ENCODE measurements around the gene ARHGAP26. TPM values are rescaled to one million over a fixed set of nuclear protein-coding genes. Genes with fewer than 3 reads are reported as not detected.

Gene ARHGAP26
- total RNA-seq, 4 donors from 2014 or later, result 35.0 to 72.2 (median 44.0) TPM

DNA sequence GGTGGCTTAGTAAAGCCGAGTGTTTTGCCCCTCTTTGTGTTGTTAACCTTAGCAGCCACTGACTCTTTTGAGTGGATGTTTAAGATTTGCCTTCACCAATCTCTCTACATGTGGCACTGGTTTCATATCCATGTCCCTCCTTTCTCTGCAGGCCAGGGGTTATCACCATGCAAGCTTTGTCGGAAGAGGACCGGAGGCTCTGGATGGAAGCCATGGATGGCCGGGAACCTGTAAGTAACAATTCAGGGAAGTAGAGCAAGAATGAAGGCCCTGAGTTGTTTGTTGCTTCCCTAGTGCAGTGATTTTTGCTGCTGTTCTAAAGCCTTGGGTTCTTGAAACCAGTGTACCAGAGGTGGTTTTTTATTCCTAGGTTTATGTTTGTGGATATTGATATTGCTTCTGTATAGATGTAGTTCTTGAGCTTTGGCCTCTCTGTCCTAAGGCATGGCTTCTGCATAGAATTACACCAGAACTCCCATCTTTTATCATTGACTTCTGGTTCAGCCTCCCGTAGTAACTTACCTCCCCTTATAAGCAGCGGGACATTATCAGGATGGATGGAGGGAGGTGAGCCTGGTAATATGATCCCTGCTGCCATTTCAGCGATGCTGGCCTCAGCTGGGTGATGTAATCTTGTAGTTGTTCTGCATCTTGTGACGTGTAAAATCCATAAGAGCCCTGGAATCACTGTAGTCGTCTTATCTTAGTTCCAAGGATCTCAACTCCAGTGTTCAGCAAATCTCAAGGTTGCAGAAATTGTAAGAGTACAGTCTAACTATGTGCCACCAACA lies 161.9 kb downstream of the ARHGAP26 start:
- TF ChIP-seq, protein P1, sequence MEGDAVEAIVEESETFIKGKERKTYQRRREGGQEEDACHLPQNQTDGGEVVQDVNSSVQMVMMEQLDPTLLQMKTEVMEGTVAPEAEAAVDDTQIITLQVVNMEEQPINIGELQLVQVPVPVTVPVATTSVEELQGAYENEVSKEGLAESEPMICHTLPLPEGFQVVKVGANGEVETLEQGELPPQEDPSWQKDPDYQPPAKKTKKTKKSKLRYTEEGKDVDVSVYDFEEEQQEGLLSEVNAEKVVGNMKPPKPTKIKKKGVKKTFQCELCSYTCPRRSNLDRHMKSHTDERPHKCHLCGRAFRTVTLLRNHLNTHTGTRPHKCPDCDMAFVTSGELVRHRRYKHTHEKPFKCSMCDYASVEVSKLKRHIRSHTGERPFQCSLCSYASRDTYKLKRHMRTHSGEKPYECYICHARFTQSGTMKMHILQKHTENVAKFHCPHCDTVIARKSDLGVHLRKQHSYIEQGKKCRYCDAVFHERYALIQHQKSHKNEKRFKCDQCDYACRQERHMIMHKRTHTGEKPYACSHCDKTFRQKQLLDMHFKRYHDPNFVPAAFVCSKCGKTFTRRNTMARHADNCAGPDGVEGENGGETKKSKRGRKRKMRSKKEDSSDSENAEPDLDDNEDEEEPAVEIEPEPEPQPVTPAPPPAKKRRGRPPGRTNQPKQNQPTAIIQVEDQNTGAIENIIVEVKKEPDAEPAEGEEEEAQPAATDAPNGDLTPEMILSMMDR (IDR thresholded peaks at IDR 0.05; ENCODE audit: low read depth), result no peak

DNA sequence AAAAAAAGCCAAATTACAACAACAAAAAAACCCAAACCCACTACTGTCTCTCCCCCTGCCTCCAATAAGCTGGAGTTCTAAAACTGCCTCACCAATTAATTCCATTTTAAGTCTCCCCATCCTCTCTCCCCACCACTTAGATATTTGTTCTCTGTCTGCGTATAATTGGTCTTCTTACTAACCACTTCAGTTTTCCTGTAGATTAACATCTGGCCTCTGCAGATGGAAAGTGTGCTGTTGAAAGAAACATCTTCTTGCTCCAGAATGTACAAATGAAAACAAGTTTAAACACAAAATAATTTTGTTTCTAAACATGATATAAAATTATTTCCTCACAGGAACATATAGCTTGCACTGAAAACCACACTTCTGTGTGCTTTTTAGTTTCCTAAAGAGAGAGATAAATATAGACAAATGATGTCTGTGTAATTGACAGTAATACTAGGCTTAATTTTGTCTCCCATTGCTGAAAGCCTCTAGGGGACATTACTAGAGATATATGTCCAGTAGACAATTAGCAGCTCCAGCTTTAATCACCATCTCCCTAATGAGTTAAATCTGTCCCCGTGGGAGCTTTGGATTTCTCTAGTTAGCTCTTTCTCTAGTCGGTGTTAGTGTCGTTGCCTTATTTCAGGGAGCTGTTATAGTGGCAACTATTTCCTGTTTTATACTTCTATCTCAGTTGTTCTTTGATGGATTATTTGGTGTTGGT lies 164.0 kb downstream of the ARHGAP26 start:
- TF ChIP-seq, protein P1 (IDR thresholded peaks at IDR 0.05; ENCODE audit: low read depth), result no peak

DNA sequence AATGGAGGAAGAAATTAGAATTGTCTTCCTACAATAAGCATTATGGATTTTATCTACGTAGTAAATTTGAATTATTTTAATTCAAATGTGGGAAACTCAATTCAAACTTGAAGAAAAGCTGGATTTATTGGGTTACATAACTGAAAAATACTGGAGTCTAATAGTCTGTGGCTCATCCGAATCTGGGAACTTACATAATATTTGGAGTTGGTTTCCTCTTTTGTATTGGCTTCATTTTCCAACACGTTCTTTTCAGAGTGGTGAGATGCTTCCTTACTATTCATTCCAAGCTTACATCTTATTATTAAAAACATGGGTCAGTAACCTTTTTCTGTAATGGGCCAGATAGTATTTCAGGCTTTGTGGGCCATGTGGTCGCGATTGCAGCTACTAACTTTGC lies 164.8 kb downstream of the ARHGAP26 start:
- TF ChIP-seq, protein P1 (IDR thresholded peaks at IDR 0.05; ENCODE audit: low read depth), result no peak

DNA sequence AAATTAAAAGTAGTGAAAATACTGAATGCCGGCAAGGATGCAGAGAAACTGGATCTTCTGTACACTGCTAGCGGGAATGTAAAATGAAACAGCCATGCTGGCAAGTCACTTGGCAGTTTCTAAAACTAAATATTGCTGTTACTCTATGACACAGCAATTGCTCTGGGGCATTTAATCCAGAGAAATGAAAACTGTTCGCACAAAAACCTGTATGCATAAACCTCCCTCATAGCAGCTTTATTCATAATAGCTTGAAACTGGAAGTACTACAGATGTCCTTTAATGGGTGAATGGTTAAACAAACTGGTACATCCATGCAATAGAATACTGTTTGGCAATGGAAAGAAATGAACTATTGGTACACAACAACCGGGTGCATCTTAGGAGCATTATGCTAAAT lies 167.2 kb downstream of the ARHGAP26 start:
- TF ChIP-seq, protein P1 (IDR thresholded peaks at IDR 0.05; ENCODE audit: low read depth), result no peak

DNA sequence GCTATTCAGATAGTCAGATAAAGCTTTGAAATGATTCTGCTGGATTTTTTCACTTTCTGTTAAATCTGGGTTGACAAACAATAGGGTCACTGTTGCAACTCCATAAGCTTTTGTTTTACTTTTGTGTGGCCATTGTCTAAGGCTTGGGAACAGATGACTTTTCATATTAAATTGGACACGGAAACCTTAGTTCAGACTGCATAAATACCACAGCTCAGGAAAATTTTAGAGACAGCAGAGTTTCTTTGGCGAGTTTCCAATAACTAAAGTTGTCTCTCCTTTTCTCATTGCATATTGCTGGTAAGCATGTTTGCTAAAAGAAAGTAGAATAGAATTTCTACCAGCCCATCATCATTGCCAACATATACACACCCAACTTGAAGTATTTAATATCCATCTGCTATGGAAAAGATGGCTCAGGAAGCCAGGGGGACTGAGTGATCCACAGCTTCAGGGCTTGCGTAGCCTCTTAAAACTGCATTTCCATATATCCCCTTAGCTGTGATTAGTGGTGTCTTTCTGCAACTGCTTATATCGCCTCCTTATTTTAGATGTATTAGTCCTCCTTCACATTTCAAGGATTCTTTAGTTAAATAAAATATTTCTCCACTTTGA lies 168.2 kb downstream of the ARHGAP26 start:
- TF ChIP-seq, protein P1 (IDR thresholded peaks at IDR 0.05; ENCODE audit: low read depth), result no peak

DNA sequence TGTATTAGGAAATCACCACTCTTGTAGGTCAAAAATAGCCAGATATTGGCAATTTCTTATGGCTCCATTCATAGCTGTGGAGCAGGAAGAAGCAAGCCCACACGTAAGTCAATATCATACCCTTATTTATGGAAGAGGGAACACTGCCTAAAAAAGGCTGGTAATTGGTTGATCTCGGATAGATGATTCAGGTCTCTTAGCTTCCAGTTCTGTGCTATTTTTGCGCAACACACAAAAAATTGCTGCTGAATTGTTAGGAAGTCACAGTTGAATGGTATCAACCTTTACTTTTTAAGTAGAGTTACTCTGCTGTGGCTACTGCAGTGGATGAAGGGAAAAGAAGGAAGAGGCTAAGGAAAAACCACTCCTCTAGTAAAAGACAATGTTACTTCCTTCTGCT lies 168.8 kb downstream of the ARHGAP26 start:
- TF ChIP-seq, protein P1 (IDR thresholded peaks at IDR 0.05; ENCODE audit: low read depth), result no peak

DNA sequence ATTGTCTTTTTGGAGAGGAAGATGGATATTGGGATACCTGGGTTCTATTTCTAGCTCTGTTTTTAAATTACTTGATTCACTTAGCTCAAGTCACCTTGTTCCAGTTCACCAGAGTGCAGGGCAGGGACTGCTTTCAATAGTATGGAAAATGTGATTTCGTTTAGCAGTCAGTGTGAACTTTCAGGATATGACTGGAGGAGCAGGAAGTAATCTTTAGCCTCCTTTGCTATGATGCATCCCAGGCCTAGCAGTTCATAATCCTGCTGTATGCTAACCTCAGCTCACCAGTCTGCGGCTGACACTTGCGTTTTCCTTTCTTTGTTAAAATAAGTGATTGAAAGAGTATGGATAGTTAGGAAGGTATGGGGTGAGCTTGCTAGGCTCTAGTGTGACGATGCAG lies 169.7 kb downstream of the ARHGAP26 start:
- TF ChIP-seq, protein P1 (IDR thresholded peaks at IDR 0.05; ENCODE audit: low read depth), result no peak
